GM18909 (cell line): ENCODE data around the gene KIF26A.

Experiments used
- ATAC-seq: cut with Tn5 transposase; IDR thresholded peaks from one replicate; pipeline ENCODE4 v1.9.1; 2021; ENCODE audit warnings: mild to moderate bottlenecking; ENCODE audit not compliant: unreplicated experiment, poor library complexity

KIF26A gene

GRCh38 chr14:104100171-104101085 is 38.0 kb upstream of the KIF26A start:
- no peak for ATAC-seq

GRCh38 chr14:104101086-104101621 is 37.2 kb upstream of the KIF26A start:
- no peak for ATAC-seq

DNA sequence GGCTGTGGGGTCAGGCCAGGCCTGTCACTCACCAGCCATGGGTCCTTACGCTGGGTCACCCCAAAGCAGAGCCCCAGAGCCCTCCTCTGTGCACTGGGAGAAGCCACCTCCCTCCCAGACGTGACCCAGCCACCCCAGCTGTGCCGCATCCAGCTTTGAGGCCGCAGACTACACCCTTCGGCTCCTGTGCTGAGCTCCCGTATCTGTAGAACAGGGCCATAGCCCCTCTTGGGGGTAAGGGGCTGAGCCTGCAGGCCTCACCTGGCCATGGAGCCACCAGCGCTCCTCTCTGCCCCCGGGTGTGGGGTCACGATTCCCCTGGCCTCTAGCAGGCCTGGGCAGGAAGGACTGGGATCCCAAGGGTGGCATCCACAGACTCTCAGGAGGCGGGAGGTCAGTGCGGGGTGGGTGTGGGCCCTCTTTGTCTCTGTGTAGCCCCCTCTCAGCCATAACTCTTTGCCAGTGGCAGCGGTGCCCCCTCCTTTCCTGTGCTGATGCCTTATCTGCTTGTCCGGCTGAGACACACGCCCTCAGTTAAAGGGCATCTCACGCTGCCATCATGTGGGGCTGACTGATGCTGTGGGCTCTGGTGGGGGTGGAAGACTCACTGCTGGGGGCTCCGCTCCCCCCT is 36.6 kb upstream of the KIF26A start:
- ATAC-seq: no peak

DNA sequence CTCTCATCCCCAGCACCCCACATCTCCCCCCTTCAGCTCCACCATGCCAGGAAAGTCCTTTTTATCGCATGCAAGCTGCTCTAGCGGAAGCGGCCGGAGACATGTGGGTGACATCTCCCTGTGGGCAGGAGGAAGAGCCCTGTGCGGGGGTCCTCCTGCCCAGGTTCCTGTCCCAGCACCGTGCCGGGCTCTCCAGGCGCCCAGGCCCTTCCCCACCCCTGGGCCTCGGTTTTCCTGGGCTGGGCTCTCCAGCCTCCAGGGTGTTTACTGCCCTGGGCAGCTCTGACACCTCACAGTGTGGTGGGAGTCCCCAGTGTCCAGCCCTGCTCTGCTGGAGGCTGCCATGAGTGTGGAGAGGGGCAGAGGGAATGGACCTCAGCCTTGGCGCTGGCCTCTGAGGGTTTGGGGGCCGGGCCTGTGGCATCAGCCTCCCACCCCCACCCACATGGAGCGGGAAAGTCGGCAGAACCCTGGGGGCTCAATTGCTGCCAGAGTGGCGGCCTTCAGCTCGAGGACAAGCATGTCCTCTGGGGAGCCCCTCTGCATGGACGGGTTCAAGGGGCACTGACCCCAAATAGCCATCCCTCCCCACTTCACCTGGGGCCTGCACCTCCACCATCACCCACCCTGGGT is 36.0 kb upstream of the KIF26A start:
- ATAC-seq: no peak

DNA sequence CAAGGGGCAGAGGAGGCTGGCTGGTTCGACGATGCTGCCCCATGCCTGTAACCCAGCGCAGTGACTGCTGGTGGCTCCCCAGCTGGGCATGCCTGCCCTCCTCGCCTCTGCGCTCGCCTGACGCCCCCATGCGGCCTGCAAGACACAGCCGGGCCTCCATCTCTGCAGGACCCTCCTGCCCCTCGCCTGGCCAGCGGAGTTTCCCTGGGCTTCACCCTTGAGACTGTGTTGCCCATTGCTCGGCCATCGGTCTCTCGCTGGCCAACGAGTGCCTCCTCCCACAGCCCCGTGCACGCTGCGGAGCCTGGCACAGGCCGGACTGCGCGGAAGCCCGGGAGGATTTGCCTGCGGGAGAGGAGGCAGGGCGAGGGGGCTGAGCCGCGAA is 35.3 kb upstream of the KIF26A start:
- no peak for ATAC-seq

DNA sequence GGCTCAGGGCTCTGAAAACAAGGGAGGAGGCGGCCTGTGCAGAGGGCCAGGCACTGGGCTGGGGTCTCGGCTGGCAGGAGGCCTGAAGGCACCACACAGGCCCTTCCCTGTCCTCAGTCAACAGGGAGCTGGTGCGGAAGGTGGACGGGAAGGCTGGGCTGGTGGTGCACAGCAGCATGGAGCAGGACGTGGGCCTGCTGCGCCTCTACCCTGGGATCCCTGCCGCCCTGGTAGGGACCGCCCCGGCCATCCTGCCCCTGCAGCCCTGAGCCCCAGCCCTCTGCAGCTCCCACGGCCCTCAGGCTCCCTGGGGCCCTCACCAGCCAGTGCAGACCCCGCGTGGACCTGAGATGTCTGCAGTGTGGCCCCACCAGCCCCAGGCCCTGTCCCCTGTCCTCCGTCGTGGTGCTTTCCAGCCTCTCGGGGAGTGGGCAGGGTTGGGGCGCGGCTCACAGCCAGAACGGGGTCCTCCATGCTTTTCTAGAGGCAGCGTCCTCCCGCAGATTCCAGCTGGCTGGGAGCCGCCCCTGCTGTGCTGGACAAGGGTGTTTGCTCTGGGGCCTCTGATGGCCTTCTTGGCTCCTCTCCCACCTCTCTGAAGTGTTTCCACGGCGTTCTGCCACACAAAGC is 34.8 kb upstream of the KIF26A start:
- ATAC-seq: no peak

GRCh38 chr14:104104076-104104901 is 34.1 kb upstream of the KIF26A start:
- no peak for ATAC-seq

GRCh38 chr14:104105071-104105821 is 33.1 kb upstream of the KIF26A start:
- no peak for ATAC-seq

GRCh38 chr14:104105822-104106470 is 32.4 kb upstream of the KIF26A start:
- ATAC-seq: no peak

DNA sequence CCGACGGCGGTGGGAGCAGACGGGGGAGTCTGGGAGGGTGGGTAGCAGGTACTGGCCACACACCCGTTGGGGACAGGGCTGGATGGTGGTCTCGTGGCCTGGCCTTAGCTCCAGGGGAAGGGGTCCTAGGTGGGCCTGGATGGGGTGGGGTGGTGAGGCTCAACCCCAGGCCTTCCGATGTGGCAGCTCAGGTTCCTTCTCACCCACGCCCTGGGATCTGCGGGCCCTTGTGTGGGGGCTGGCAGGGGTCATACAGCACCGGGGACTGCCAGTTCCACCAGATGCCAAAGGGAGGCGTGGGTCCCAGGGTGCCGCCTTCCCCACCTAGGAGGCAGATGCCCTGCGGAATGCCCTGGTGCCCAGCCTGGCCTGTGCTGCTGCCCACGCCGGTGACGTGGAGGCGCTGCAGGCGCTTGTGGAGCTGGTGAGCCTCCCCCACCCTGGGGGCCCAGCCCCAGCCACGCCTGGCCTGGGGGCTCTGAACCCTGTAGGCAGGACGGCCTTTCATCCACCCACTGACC is 31.9 kb upstream of the KIF26A start:
- ATAC-seq: no peak

DNA sequence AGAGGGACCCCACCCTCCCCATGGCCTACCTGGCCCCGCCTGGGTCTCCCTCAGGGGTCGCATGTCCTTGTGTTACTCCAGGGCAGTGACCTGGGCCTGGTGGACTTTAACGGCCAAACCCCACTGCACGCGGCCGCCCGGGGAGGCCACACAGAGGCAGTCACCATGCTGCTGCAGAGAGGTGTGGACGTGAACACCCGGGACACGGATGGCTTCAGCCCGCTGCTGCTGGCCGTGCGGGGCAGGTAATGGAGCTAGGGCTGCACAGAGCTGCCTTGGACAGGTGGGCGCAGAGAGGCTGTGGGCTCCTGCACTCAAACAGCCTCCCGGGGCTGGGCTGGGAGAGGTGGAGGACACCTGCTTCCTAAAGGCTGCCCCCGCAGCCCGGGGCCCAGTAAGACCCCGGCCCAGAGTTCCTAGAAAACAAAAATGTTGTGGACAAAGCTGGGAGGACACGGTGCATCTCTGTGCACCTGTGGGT is 31.2 kb upstream of the KIF26A start:
- no peak for ATAC-seq

- ATAC-seq: no peak
Observed at GRCh38 chr14:104107611-104108569, 30.5 kb upstream of the KIF26A start.

DNA sequence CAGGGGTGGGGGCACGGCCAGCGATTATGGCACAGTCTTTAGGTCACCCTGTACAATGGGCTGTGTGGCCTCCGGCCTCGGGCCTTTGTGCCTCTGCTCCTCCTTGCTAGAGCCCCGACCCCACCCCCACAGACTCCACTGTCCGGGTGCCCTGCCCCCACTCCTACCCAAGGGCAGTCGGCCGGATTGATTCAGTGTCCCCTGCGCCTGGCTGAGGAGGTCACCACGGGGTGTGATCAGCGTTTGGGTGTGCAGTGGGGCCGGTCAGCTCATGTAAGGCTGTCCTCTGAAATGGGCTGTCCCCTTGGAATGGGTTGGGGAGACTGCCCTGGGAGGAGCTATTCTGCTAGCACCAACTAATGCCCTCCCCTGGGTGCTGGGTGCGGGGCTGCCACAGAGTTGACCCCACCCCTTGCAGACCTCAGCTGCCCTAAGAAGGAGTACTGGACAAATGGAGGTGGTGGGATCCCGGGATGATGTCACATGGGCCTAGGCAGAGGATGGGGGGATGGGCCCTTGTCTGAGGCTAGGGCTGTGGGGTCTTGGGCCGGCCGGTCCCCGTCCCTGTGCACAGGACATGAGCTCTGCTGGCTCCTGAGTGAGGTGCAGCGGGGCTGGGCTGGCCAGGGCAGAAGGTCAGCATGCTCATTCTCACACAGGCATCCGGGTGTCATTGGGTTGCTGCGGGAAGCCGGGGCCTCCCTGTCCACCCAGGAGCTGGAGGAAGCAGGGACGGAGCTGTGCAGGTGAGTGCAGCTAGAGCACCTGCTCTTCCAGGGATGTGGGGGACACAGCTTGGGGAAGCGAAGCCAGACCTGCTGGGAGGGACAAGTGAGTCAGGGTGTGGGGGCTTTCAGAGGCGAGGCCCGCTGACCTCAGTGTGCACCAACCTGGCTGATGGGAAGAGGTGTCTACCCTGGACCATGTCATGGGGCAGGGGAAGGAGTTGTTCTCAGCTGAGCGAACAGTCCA is 29.5 kb upstream of the KIF26A start:
- no peak for ATAC-seq

- no peak for ATAC-seq
Observed at GRCh38 chr14:104109731-104110361, 28.5 kb upstream of the KIF26A start.

GRCh38 chr14:104110491-104111209 is 27.7 kb upstream of the KIF26A start:
- ATAC-seq: no peak
